IgD-negative memory B cell (primary cell): Measurements from ENCODE around the gene AZU1. TPM values are rescaled to one million over a fixed set of nuclear protein-coding genes. Genes with fewer than 3 reads are reported as not detected.
A peak's percentile ranks its signal among the peaks of the same experiment; 100 is the strongest.
"Not testable (repeated sequence)": the region's sequence is repeated elsewhere in the genome, so short reads cannot be mapped to it uniquely, and the experiment has no call there.

ENCODE experiments used
- H3K27ac Mint-ChIP-seq, 3 donors: one replicate each; pipeline ENCODE4 v1.8.0; 2020 to 2022; ENCODE audit warnings: mild to moderate bottlenecking in 3 of 3, mixed read lengths in 3 of 3, moderate library complexity in 1 of 3
- H3K27me3 Mint-ChIP-seq: one replicate; pipeline ENCODE4 v1.8.0; 2021; ENCODE audit warnings: mixed read lengths
- H3K36me3 Mint-ChIP-seq: one replicate; pipeline ENCODE4 v1.8.0; 2020; ENCODE audit warnings: mild to moderate bottlenecking, mixed read lengths
- H3K4me1 Mint-ChIP-seq, 3 donors: one replicate each; pipeline ENCODE4 v1.8.0; 2020 to 2022; ENCODE audit warnings: mixed read lengths in 3 of 3, mild to moderate bottlenecking in 1 of 3
- H3K4me3 Mint-ChIP-seq, 4 donors: one replicate each; pipeline ENCODE4 v1.8.0; 2020 to 2022; ENCODE audit warnings: mild to moderate bottlenecking in 4 of 4, mixed read lengths in 4 of 4, moderate library complexity in 3 of 4
- H3K9me3 Mint-ChIP-seq, 3 donors: one replicate each; pipeline ENCODE4 v1.8.0; 2020 to 2021; ENCODE audit warnings: mixed read lengths in 3 of 3, mild to moderate bottlenecking in 1 of 3
- polyA plus RNA-seq: library from polyadenylated mRNA; unstranded; fragments of 300-500 nt; fragmentation: Illumina TruSeq; gene quantifications from one replicate; pipeline ENCODE4 v1.2.3, GENCODE V29; 2021

The AZU1 gene
- polyA plus RNA-seq, 1 donor from 2014 or later, result not detected

DNA sequence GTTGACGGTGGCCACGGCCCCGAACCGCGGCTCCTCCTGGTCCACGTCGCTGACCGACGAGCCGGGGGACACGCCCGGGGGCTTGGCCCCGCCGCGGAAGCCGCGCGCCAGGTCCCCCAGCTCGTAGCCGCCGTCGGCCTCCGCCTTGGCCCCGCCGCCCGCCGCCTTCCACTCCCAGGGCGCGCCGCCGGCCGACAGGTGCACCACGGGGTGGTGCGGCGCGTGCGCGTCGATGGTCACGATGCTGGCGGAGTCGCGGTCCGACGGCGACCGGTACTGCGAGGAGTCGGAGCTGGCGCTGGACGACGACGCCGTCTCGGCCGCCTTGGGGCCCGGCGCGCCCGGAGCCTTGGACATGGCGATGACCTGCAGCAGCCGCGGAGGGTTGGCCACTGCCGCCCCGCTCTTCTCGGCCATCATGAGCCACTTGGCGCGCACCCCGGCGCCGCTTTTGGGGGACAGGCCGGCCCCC, 14.9 kb upstream of the AZU1 start:
- Mint-ChIP-seq H3K9me3 (no peaks in the 10 kb centered on the region), H3K36me3 (peaks cover 8% of the 10 kb centered on the region), H3K4me3 (no peak overlapping the region), H3K27me3 (no peaks in the 10 kb centered on the region), H3K27ac (no peak overlapping the region), H3K4me1 (peaks cover 0 to 1% (median under 1%) of the 10 kb centered on the region in 3 donors)

DNA sequence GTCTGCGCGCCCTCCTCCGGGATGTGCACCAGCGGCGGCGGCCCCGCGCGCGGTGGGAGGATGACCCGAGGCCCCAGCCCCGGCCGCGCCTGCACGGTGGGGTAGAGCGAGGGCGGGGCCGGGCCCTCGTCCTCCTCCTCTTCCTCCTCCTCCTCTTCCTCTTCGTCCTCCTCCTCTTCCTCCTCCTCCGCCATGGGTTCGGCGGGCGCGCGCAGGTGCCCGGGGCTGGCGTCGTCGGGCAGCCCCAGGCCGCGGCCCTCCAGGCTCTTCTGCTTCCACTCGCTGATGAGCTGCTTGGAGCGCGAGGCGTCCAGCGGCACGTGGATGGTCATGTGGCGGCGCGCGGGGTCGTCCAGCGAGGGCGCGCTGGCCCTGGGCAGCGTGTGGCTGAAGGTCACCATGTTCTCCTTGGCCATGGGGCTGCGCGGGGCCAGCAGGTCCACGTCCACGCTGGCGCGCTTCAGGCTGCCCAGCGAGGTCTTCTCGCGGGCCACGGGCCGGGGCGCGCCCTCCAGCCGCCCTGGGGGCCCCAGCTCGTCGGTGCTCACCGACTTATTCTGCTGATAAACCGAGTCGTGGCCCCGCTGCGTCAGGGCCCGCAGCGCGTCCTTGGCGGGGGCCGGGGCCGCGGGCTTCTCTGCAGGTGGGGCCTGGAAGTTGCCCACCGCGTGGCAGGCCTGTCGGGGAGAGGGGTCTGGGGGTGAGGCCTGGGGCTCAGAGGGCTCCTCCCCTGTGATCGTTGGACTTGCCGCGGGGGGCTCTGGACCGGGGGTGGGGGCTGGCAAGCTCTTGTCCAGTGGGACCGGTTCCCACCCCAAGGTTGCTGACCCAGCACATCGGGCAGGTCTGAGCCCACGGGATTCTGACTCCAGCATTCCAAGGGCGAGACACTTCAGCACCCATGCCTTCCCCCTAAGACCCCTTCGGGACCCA, 14.2 kb upstream of the AZU1 start:
- no peaks in the 10 kb centered on the region for H3K4me1 Mint-ChIP-seq
- H3K4me3 Mint-ChIP-seq, result peak overlapping the region in 1 of 4 donors; percentile 65
- peaks cover 7% of the 10 kb centered on the region for H3K36me3 Mint-ChIP-seq
- no peak overlapping the region for H3K27ac Mint-ChIP-seq
- no peaks in the 10 kb centered on the region for H3K27me3 Mint-ChIP-seq
- no peaks in the 10 kb centered on the region for H3K9me3 Mint-ChIP-seq

DNA sequence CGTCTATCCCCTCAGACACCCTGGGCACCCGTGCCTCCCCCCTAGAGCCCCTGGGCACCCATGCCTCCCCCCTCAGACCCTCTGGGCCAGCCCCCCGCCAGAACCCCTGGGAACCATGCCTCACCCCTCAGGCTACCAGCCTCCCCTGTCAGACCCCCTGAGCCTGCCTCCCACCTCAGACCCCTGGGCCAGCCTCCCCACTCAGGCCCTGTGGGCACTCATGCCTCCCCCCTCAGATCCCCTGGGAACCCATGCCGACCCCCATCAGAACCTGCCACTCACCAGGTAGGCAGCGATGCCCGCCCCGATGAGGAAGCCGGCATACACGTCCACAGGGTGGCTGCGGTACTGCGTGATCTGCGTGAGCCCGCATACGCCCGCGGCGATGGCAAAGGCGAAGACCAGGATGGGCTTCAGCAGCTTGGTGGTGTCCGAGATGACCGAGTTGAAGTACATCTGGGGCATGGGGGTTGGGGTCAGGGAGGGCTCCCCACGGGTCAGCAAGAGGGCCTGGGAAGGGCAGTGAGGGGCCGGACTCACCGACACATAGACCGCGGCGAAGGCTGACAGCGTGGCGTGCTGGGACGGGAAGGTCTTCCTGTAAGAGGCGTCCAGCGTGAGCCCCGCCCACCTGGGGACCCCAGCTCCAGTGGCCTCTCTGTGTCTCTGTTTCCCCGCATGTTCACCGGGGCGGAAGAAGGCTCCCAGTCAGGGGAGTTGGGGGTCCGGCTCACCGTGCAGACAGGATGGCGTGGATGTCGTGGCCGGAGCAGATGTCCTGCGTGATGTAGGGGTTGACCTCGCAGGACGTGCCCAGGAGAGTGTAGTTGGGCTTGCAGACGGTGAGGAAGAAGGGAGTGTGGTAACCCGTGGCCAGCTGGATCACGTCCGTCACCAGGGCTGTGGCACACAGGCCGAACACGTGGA, 13.2 kb upstream of the AZU1 start:
- Mint-ChIP-seq H3K27me3 (no peaks in the 10 kb centered on the region), H3K4me3 (peak overlapping the region in 1 of 4 donors; percentile 65), H3K36me3 (peaks cover 7% of the 10 kb centered on the region), H3K4me1 (no peaks in the 10 kb centered on the region), H3K27ac (peak overlapping the region; percentile 60 to 88 (median 76)), H3K9me3 (no peaks in the 10 kb centered on the region)

DNA sequence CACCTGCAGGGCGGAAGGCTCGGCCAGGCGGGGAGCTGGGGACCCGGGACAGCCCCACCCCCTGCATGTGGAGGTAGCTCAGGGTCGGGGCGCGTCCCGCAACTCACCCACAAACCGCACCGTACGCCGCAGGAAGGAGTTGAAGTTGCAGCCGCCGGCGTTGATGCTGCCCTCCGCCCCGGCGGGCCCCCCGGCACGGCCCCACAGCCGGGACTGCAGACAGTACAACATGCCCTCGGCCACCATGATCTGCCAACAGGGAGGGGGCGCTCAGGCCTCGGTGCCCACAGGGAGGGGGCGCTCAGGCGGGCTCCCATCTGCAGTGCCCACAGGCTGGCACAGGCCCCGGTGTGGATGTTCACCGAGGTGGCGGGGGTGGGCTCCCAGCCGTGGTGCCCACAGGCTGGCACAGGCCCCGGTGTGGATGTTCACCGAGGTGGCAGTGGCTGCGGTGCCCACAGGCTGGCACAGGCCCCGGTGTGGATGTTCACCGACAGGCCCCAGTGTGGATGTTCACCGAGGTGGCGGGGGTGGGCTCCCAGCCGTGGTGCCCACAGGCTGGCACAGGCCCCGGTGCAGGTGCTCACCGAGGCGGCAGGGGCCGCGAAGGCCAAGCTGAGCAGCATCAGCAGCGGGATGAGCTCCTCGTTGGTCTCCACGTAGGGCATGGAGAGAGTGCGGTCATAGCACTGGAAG, 12.4 kb upstream of the AZU1 start:
- peaks cover 7% of the 10 kb centered on the region for H3K36me3 Mint-ChIP-seq
- no peaks in the 10 kb centered on the region for H3K27me3 Mint-ChIP-seq
- peak overlapping the region; percentile 60 to 88 (median 78) for H3K27ac Mint-ChIP-seq
- H3K4me3 Mint-ChIP-seq, result peak overlapping the region in 1 of 4 donors; percentile 52
- no peaks in the 10 kb centered on the region for H3K9me3 Mint-ChIP-seq
- no peaks in the 10 kb centered on the region for H3K4me1 Mint-ChIP-seq

DNA sequence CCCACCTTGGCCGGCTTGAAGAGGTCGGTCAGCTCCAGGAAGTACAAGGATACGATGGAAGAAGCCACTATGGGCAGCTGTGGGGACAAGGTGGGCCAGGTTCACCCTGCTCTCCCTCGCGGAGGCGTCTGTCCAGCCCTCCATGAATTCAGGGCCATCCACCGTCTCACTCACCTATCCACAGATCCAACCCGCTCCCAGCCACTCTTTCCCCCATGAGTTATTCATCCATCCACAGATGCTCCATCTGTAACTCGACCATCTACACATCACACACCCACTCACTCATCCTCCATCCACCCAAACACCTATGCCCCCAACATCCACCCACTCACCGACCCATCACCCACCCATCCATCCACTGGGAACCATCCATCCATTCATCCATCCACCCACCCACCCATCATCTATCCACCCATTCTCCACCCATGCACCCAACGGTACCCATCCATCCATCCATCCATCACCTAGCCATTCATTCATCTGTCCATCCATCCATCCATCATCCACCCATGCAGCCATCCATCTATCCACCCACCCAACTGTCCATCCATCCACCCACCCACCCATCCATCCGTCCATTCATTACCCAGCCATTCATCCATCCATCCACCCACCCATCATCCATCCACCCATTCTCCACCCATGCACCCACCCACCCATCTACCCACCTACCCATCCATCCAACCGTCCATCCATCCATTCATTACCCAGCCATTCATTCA, 11.7 kb upstream of the AZU1 start:
- no peaks in the 10 kb centered on the region for H3K4me1 Mint-ChIP-seq
- H3K36me3 Mint-ChIP-seq, result peaks cover 5% of the 10 kb centered on the region
- H3K27ac Mint-ChIP-seq, result peak overlapping the region; percentile 17 to 78 (median 28)
- H3K27me3 Mint-ChIP-seq, result no peaks in the 10 kb centered on the region
- H3K9me3 Mint-ChIP-seq, result no peaks in the 10 kb centered on the region
- H3K4me3 Mint-ChIP-seq, result peak overlapping the region in 1 of 4 donors; percentile 52

DNA sequence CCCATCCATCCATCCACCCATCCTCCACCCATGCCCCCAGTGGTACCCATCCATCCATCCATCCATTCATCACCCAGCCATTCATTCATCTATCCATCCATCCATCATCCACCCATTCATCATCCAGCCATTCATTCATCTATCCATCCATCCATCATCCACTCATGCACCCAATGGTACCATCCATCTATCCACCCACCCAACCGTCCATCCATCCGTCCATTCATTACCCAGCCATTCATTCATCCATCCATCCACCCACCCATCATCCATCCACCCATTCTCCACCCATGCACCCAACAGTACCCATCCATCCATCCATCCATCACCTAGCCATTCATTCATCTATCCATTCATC, 11.2 kb upstream of the AZU1 start:
- no peak overlapping the region for H3K4me3 Mint-ChIP-seq
- peaks cover 1% of the 10 kb centered on the region for H3K27me3 Mint-ChIP-seq
- no peaks in the 10 kb centered on the region for H3K9me3 Mint-ChIP-seq
- H3K27ac Mint-ChIP-seq, result peak overlapping the region in 1 of 3 donors; percentile 17
- H3K36me3 Mint-ChIP-seq, result peaks cover 3% of the 10 kb centered on the region
- no peaks in the 10 kb centered on the region for H3K4me1 Mint-ChIP-seq

DNA sequence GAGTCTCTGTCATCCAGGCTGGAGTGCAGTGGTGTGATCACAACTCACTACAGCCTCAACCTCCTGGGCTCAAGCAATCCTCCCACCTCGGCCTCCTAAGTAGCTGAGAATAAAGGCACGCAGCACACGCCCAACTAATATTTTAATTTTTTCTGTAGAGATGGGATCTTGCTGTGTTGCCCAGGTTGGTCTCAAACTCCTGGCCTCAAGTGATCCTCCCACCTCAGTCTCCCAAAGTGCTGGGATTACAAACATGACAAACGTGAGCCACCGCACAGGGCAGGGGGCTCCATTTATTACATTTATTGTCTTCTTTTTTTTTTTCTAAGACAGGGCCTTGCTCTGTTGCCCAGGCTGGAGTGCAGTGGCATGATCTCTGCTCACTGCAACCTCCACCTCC, 7.4 kb upstream of the AZU1 start:
- not testable (repeated sequence) for H3K4me1 Mint-ChIP-seq, H3K36me3 Mint-ChIP-seq, H3K4me3 Mint-ChIP-seq, H3K9me3 Mint-ChIP-seq
- Mint-ChIP-seq H3K27ac (peak overlapping the region in 1 of 3 donors; percentile 70), H3K27me3 (peaks cover 19% of the 10 kb centered on the region)

DNA sequence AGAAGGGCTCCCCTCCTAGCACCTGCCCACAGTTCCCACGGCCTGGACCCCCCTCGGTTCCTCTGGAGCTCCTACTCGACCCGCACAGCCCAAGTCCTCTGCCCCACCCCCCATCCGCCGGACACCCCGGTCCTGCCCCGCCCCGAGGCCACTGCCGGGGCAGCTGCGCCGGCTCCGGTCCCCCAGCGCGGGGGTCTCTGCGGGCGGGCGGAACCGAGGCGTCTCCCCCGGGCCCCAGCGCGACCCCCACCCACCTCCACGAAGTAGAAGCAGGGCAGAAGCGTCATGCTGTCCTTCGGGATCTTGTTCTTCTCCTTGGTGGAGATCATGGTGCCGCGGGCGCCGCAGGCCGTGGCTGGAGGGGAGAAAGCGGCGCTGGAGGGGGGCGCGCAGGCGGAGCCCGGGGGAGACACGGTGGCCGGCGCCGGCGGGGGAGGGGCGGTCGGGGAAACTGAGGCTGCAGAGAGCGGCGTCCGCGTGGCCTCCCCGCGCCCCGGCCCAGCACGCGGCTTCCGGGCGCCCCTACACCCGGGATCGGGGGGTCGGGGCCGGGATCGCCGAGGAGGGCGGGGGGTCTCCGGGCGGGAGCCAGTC, 6.3 kb upstream of the AZU1 start:
- H3K27ac Mint-ChIP-seq, result no peak overlapping the region
- no peaks in the 10 kb centered on the region for H3K9me3 Mint-ChIP-seq
- H3K4me1 Mint-ChIP-seq, result no peaks in the 10 kb centered on the region
- peaks cover 24% of the 10 kb centered on the region for H3K27me3 Mint-ChIP-seq
- no peaks in the 10 kb centered on the region for H3K36me3 Mint-ChIP-seq
- H3K4me3 Mint-ChIP-seq, result no peak overlapping the region

DNA sequence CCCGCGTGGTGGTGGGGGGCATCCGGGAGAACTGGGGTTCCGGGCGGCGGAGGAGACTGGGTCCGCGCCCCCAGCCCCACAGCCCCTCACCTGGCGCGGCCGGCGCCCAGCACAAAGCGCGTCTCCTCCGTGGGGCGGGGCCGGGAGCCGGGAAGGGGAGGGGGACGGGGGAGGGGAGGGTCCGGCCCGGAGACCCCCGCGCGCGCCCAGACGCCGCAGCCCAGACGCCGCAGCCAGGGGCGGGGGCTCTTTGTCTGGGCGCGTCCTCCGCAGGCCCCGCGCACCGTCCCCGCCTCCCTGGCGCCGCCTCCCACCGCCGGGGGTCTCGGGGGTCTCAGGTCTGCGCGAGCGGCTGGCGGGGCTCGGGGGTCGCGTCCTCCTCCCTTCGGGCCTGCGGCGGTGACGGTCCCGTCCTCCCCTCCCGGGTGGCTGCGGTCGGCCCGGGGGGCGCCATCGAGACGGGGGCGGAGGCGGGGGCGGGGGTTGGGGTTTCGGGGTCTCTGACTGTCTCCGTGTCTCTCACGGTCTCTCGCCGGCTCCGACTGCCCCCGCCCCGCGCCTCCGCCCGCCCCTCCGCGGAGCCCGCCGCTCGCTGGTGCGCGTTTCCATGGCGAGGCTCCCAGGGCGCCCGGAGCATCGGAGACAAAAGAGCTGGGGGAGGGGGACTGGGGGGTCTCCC, 5.7 kb upstream of the AZU1 start, which contains the start of gene PLPPR3:
TSS of gene PLPPR3 (minus strand) at position 131 of the 679 bp plus-strand sequence. CDS start 396 bp downstream, outside the sequence.
- H3K4me3 Mint-ChIP-seq, result peak within 1 kb of the TSS in 2 of 4 donors; percentile 60 to 63
- no peaks in the 10 kb centered on the region for H3K4me1 Mint-ChIP-seq
- H3K9me3 Mint-ChIP-seq, result no peaks in the 10 kb centered on the region
- H3K27me3 Mint-ChIP-seq, result peaks cover 24% of the 10 kb centered on the region
- no peaks in the 10 kb centered on the region for H3K36me3 Mint-ChIP-seq
- H3K27ac Mint-ChIP-seq, result peak within 1 kb of the TSS in 1 of 3 donors; percentile 48

DNA sequence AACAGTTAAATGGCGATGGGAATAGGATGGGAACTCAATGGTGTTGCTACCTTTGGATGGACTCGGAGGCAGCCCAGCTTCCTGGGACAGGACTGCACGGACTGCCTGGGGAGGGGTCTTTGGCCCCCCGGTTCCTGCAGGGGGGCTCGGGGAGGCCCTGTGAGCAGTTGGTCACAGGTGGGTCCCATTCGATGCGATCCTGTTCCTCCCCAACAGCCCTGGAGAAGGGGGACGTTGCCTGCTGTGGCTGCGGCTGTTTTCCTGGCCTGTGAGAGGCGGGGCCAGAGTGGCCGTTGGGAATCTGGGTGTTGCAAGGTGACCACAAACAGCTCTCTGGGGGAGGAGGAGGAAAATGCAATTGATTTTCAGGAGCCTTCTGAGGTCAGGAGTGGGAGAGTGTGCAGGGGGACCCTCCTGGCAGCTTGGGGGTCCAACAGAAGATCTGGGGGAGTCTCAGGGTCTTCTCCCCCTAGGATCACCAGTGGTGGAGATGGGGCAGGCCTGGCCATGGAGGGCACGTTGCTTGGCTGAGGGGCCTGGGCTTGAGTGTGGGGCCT, 4.0 kb upstream of the AZU1 start:
- peaks cover 24% of the 10 kb centered on the region for H3K27me3 Mint-ChIP-seq
- peak overlapping the region in 1 of 3 donors; percentile 21 for H3K27ac Mint-ChIP-seq
- no peaks in the 10 kb centered on the region for H3K36me3 Mint-ChIP-seq
- no peaks in the 10 kb centered on the region for H3K4me1 Mint-ChIP-seq
- H3K4me3 Mint-ChIP-seq, result no peak overlapping the region
- H3K9me3 Mint-ChIP-seq, result no peaks in the 10 kb centered on the region

DNA sequence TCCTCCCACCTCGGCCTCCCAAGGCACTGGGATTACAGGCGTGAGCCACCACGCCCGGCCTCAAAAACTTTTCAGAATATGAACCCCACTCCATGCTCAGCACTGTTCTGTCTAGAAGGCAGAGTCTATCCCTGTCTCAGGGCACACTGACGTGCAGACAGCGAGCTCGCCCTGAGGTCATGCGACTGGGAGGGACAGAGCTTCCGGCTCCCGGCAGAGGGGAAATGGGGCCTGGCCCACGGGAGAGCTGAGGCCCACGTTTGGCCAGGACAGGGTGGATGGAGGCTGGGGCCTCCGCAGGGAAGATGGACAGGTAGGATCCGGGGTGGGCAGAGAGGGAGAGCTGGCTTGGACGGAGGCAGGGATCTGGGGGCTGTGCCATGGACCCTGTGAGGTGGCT, 2.8 kb upstream of the AZU1 start:
- Mint-ChIP-seq H3K4me3 (no peak overlapping the region), H3K36me3 (no peaks in the 10 kb centered on the region)

DNA sequence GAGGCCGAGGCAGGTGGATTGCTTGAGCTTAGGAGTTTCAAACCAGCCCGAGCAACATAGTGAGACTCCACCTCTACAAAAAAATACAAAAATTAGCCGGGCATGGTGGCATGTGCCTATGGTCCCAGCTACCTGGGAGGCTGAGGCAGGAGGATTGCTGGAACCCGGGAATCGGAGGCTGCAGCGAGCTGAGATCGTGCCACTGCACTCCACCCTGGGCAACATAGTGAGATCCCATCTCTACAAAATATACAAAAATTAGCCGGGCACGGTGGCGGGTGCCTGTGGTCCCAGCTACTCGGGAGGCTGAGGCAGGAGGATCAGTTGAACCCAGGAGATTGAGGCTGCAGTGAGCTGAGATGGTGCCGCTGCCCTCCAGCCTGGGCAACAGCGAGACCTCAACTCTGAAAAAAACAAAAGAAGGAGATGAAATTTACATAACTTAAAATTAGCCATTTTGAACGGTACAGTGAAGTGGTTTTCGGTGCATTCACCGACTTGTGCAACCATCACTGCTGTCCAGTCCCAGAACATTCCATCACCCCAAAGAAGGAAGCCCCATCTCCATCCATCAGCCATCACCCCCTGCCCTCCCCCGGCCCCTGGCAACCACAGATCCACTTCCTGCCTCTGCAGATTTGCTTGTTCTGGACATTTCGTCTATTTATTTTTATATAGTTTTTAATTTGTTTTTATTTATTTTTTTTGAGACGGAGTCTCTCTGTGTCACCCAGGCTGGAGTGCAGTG, 1.6 kb upstream of the AZU1 start:
- no peaks in the 10 kb centered on the region for H3K9me3 Mint-ChIP-seq
- no peaks in the 10 kb centered on the region for H3K4me1 Mint-ChIP-seq
- no peak overlapping the region for H3K4me3 Mint-ChIP-seq
- H3K27me3 Mint-ChIP-seq, result peaks cover 28% of the 10 kb centered on the region
- H3K36me3 Mint-ChIP-seq, result no peaks in the 10 kb centered on the region
- H3K27ac Mint-ChIP-seq, result no peak overlapping the region

More for the DNA sequence above, 2.8 kb upstream of the AZU1 start:
- H3K9me3 Mint-ChIP-seq, result no peaks in the 10 kb centered on the region
- H3K27ac Mint-ChIP-seq, result no peak overlapping the region
- H3K27me3 Mint-ChIP-seq, result peaks cover 28% of the 10 kb centered on the region
- H3K4me1 Mint-ChIP-seq, result no peaks in the 10 kb centered on the region
